CD4-positive, alpha-beta T cell (primary cell): Measurements from ENCODE around the gene SLC5A1. TPM values are rescaled to one million over a fixed set of nuclear protein-coding genes. Genes with fewer than 3 reads are reported as not detected.

Source experiments
- ATAC-seq: fragments of 200-7000 bp; cut with Tn5 transposase; one replicate; pipeline ENCODE4 v1.10.0; 2022; ENCODE audit warnings: mild to moderate bottlenecking; ENCODE audit not compliant: poor library complexity
- CTCF ChIA-PET: fragments of 350-600 bp; sonication (Branson Sonifier 250); formaldehyde crosslinking; loops from one replicate; lab custom pipeline; 2021; ENCODE audit warnings: antibody characterized with exemption, inconsistent platforms; lab: Charles Lee
- POLR2A ChIA-PET: fragments of 350-600 bp; sonication (Branson Sonifier 250); formaldehyde crosslinking; loops from one replicate; lab custom pipeline; 2021; ENCODE audit warnings: antibody characterized with exemption, inconsistent platforms; lab: Charles Lee
- DNase-seq, 14 experiments: peaks; one replicate each; pipeline ENCODE4 v3.0.0-alpha.2; 2013 to 2020; ENCODE audit warnings: mixed read lengths in 2 of 14
- H3K27ac ChIP-seq, 2 donors: one replicate each; pipeline versions ENCODE4 v1.5.1 to v1.7.0; 2013; ENCODE audit warnings: low read length in 2 of 2, low read depth in 1 of 2, mild to moderate bottlenecking in 1 of 2
- H3K27me3 ChIP-seq, 2 experiments: 1 replicate in 1 of 2; 2 replicates in 1 of 2; pipeline versions ENCODE4 v1.6.1 to v1.7.0; 2013; ENCODE audit warnings: low read length in 2 of 2, control low read depth in 1 of 2, mild to moderate bottlenecking in 1 of 2, moderate library complexity in 1 of 2; ENCODE audit not compliant: insufficient read depth in 2 of 2, control insufficient read depth in 1 of 2
- H3K36me3 ChIP-seq: one replicate; pipeline ENCODE4 v1.6.1; 2013; ENCODE audit warnings: low read length, control low read depth; ENCODE audit not compliant: insufficient read depth
- H3K4me1 ChIP-seq: one replicate; pipeline ENCODE4 v1.6.1; 2013; ENCODE audit warnings: low read length, control low read depth; ENCODE audit not compliant: insufficient read depth
- H3K4me3 ChIP-seq: one replicate; pipeline ENCODE4 v1.5.1; 2013; ENCODE audit warnings: mild to moderate bottlenecking, low read length, moderate library complexity
- H3K9me3 ChIP-seq, 2 experiments: 1 replicate in 1 of 2; 2 replicates in 1 of 2; pipeline versions ENCODE4 v1.6.1 to v1.7.0; 2013; ENCODE audit warnings: low read length in 2 of 2, mild to moderate bottlenecking in 2 of 2, control low read depth in 1 of 2, moderate library complexity in 1 of 2; ENCODE audit not compliant: control insufficient read depth in 1 of 2, insufficient read depth in 1 of 2
- H3K27ac Mint-ChIP-seq: one replicate; pipeline ENCODE4 v1.8.0; 2020; ENCODE audit warnings: mixed read lengths
- H3K27me3 Mint-ChIP-seq: one replicate; pipeline ENCODE4 v1.8.0; 2021; ENCODE audit warnings: mixed read lengths
- H3K36me3 Mint-ChIP-seq: one replicate; pipeline ENCODE4 v1.8.0; 2021; ENCODE audit warnings: low read depth, mixed read lengths
- H3K4me1 Mint-ChIP-seq: one replicate; pipeline ENCODE4 v1.8.0; 2021; ENCODE audit warnings: low read depth, mixed read lengths
- H3K4me3 Mint-ChIP-seq: one replicate; pipeline ENCODE4 v1.8.0; 2020; ENCODE audit warnings: mild to moderate bottlenecking, mixed read lengths
- H3K9me3 Mint-ChIP-seq: one replicate; pipeline ENCODE4 v1.8.0; 2020; ENCODE audit warnings: mixed read lengths
- CTCF ChIP-seq: fragments of 200-600 bp; IDR thresholded peaks from one replicate; pipeline ENCODE4 v1.8.0; 2022; ENCODE audit warnings: antibody characterized with exemption, mild to moderate bottlenecking
- intact Hi-C, 2 experiments: fragments of 100-400 bp; cut with DNase I in 1 of 2; cut with micrococcal nuclease in 1 of 2; formaldehyde crosslinking; loops; one replicate each; pipeline versions ENCODE4 v1.15.1 to v1.9.0; 2023 to 2025; cut with DNase I, micrococcal nuclease
- total RNA-seq, 174 experiments: library from RNA in 2 of 174; stranded (reverse) in 2 of 174; gene quantifications; one replicate each; pipeline ENCODE4 v1.2.3 and lab custom pipeline; 2021 to 2026

The SLC5A1 gene
- total RNA-seq, 2 experiments from 2014 or later: not detected

GRCh38 chr22:32088084-32088483 is 45.0 kb downstream of the SLC5A1 start:
- POLR2A ChIA-PET: no interaction called here
- ATAC-seq (no peak), DNase-seq (no peak)
- H3K27ac ChIP-seq: no peak overlapping the region
- H3K27me3 ChIP-seq: no peaks in the 10 kb centered on the region
- TF ChIP-seq CTCF: no peak
- no peaks in the 10 kb centered on the region for H3K36me3 ChIP-seq
- no peaks in the 10 kb centered on the region for H3K9me3 ChIP-seq
- H3K36me3 Mint-ChIP-seq: no peaks in the 10 kb centered on the region
- peaks cover 18% of the 10 kb centered on the region for H3K27me3 Mint-ChIP-seq
- no peak overlapping the region for H3K4me3 ChIP-seq
- H3K4me3 Mint-ChIP-seq: no peak overlapping the region
- CTCF ChIA-PET: no interaction called here
- H3K27ac Mint-ChIP-seq: no peak overlapping the region
- intact Hi-C loops: no loop called here
- no peaks in the 10 kb centered on the region for H3K4me1 ChIP-seq
- no peaks in the 10 kb centered on the region for H3K4me1 Mint-ChIP-seq
- H3K9me3 Mint-ChIP-seq: no peaks in the 10 kb centered on the region

- POLR2A ChIA-PET: no interaction called here
- intact Hi-C loops: no loop called here
- Mint-ChIP-seq H3K4me1 (peaks cover 16% of the 10 kb centered on the region), H3K36me3 (no peaks in the 10 kb centered on the region), H3K27ac (no peak overlapping the region), H3K27me3 (peaks cover 13% of the 10 kb centered on the region), H3K9me3 (no peaks in the 10 kb centered on the region), H3K4me3 (no peak overlapping the region)
- CTCF ChIA-PET: no interaction called here
- TF ChIP-seq CTCF: no peak
- ATAC-seq (no peak), DNase-seq (no peak)
- no peaks in the 10 kb centered on the region for H3K27me3 ChIP-seq
- H3K9me3 ChIP-seq: no peaks in the 10 kb centered on the region
- no peak overlapping the region for H3K27ac ChIP-seq
- no peaks in the 10 kb centered on the region for H3K36me3 ChIP-seq
- no peaks in the 10 kb centered on the region for H3K4me1 ChIP-seq
- no peak overlapping the region for H3K4me3 ChIP-seq
These were observed 54.0 kb downstream of the SLC5A1 start for GRCh38 chr22:32097018-32097417.

- intact Hi-C loops: no loop called here
- Histone ChIP-seq H3K27me3 (no peaks in the 10 kb centered on the region), H3K36me3 (no peaks in the 10 kb centered on the region), H3K27ac (no peak overlapping the region), H3K9me3 (no peaks in the 10 kb centered on the region), H3K4me3 (no peak overlapping the region), H3K4me1 (no peaks in the 10 kb centered on the region)
- H3K4me3 Mint-ChIP-seq: no peak overlapping the region
- POLR2A ChIA-PET: no interaction called here
- ATAC-seq: no peak
- CTCF ChIA-PET: no interaction called here
- no peaks in the 10 kb centered on the region for H3K9me3 Mint-ChIP-seq
- no peak for TF ChIP-seq CTCF
- H3K27me3 Mint-ChIP-seq: peaks cover 13% of the 10 kb centered on the region
- H3K27ac Mint-ChIP-seq: no peak overlapping the region
- peaks cover 16% of the 10 kb centered on the region for H3K4me1 Mint-ChIP-seq
- no peak for DNase-seq
- no peaks in the 10 kb centered on the region for H3K36me3 Mint-ChIP-seq
These were observed 54.9 kb downstream of the SLC5A1 start for GRCh38 chr22:32097881-32098499.
